CD4-positive, alpha-beta T cell (primary cell): ENCODE data around the gene HMG20B. TPM values are rescaled to one million over a fixed set of nuclear protein-coding genes. Genes with fewer than 3 reads are reported as not detected.

ENCODE experiments used
- ATAC-seq: fragments of 200-7000 bp; cut with Tn5 transposase; one replicate; pipeline ENCODE4 v1.10.0; 2022; ENCODE audit warnings: mild to moderate bottlenecking; ENCODE audit not compliant: poor library complexity
- CTCF ChIA-PET: fragments of 350-600 bp; sonication (Branson Sonifier 250); formaldehyde crosslinking; loops from one replicate; lab custom pipeline; 2021; ENCODE audit warnings: antibody characterized with exemption, inconsistent platforms; lab: Charles Lee
- POLR2A ChIA-PET: fragments of 350-600 bp; sonication (Branson Sonifier 250); formaldehyde crosslinking; loops from one replicate; lab custom pipeline; 2021; ENCODE audit warnings: antibody characterized with exemption, inconsistent platforms; lab: Charles Lee
- DNase-seq, 14 experiments: peaks; one replicate each; pipeline ENCODE4 v3.0.0-alpha.2; 2013 to 2020; ENCODE audit warnings: mixed read lengths in 2 of 14
- H3K27ac ChIP-seq, 2 donors: one replicate each; pipeline versions ENCODE4 v1.5.1 to v1.7.0; 2013; ENCODE audit warnings: low read length in 2 of 2, low read depth in 1 of 2, mild to moderate bottlenecking in 1 of 2
- H3K27me3 ChIP-seq, 2 experiments: 1 replicate in 1 of 2; 2 replicates in 1 of 2; pipeline versions ENCODE4 v1.6.1 to v1.7.0; 2013; ENCODE audit warnings: low read length in 2 of 2, control low read depth in 1 of 2, mild to moderate bottlenecking in 1 of 2, moderate library complexity in 1 of 2; ENCODE audit not compliant: insufficient read depth in 2 of 2, control insufficient read depth in 1 of 2
- H3K36me3 ChIP-seq: one replicate; pipeline ENCODE4 v1.6.1; 2013; ENCODE audit warnings: low read length, control low read depth; ENCODE audit not compliant: insufficient read depth
- H3K4me1 ChIP-seq: one replicate; pipeline ENCODE4 v1.6.1; 2013; ENCODE audit warnings: low read length, control low read depth; ENCODE audit not compliant: insufficient read depth
- H3K4me3 ChIP-seq: one replicate; pipeline ENCODE4 v1.5.1; 2013; ENCODE audit warnings: mild to moderate bottlenecking, low read length, moderate library complexity
- H3K9me3 ChIP-seq, 2 experiments: 1 replicate in 1 of 2; 2 replicates in 1 of 2; pipeline versions ENCODE4 v1.6.1 to v1.7.0; 2013; ENCODE audit warnings: low read length in 2 of 2, mild to moderate bottlenecking in 2 of 2, control low read depth in 1 of 2, moderate library complexity in 1 of 2; ENCODE audit not compliant: control insufficient read depth in 1 of 2, insufficient read depth in 1 of 2
- H3K27ac Mint-ChIP-seq: one replicate; pipeline ENCODE4 v1.8.0; 2020; ENCODE audit warnings: mixed read lengths
- H3K27me3 Mint-ChIP-seq: one replicate; pipeline ENCODE4 v1.8.0; 2021; ENCODE audit warnings: mixed read lengths
- H3K36me3 Mint-ChIP-seq: one replicate; pipeline ENCODE4 v1.8.0; 2021; ENCODE audit warnings: low read depth, mixed read lengths
- H3K4me1 Mint-ChIP-seq: one replicate; pipeline ENCODE4 v1.8.0; 2021; ENCODE audit warnings: low read depth, mixed read lengths
- H3K4me3 Mint-ChIP-seq: one replicate; pipeline ENCODE4 v1.8.0; 2020; ENCODE audit warnings: mild to moderate bottlenecking, mixed read lengths
- H3K9me3 Mint-ChIP-seq: one replicate; pipeline ENCODE4 v1.8.0; 2020; ENCODE audit warnings: mixed read lengths
- intact Hi-C, 2 experiments: fragments of 100-400 bp; cut with DNase I in 1 of 2; cut with micrococcal nuclease in 1 of 2; formaldehyde crosslinking; loops; one replicate each; pipeline versions ENCODE4 v1.15.1 to v1.9.0; 2023 to 2025; cut with DNase I, micrococcal nuclease
- total RNA-seq, 174 experiments: library from RNA in 2 of 174; stranded (reverse) in 2 of 174; gene quantifications; one replicate each; pipeline ENCODE4 v1.2.3 and lab custom pipeline; 2021 to 2026
- TF ChIP-seq, protein P1 (sequence below): fragments of 200-600 bp; IDR thresholded peaks from one replicate; pipeline ENCODE4 v1.8.0; 2022; ENCODE audit warnings: antibody characterized with exemption, mild to moderate bottlenecking

Gene HMG20B
- total RNA-seq, 2 experiments from 2014 or later, result 34.3 to 36.6 TPM

DNA sequence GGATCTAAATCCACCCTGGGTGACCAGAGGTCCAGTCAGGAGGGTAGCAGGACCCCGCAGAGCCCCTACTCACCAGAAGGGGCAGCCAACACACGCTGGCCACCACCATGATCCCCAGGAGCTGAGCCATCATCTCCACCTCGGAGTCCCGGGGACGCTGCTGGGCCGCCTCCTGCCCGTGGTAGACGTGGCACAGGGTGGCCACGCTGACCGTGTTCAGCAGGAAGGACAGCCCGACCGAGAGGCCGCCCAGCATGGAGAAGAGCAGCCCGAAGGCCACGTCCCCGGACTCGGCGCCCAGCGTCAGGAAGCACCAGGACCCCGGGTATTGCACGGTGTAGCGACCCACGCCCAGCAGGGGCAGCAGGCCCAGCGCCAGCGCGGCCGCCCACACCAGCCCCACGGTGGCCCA, 27.0 kb downstream of the HMG20B start:
- H3K9me3 ChIP-seq, result peaks cover 0 to 4% of the 10 kb centered on the region in 2 experiments
- peaks cover 0 to 3% of the 10 kb centered on the region in 2 experiments for H3K27me3 ChIP-seq
- no peaks in the 10 kb centered on the region for H3K9me3 Mint-ChIP-seq
- H3K4me1 Mint-ChIP-seq, result no peaks in the 10 kb centered on the region
- CTCF ChIA-PET, result no interaction called here
- ATAC-seq (no peak), DNase-seq (no peak)
- no peaks in the 10 kb centered on the region for H3K36me3 ChIP-seq
- intact Hi-C loops, result loop anchor here in 1 of 2 experiments (10.0 kb wide), 1 partner anchor 245 kb away; no protein-coding TSS in a partner anchor
- POLR2A ChIA-PET, result no interaction called here
- peaks cover 8% of the 10 kb centered on the region for H3K4me1 ChIP-seq
- H3K36me3 Mint-ChIP-seq, result no peaks in the 10 kb centered on the region
- H3K27ac Mint-ChIP-seq, result no peak overlapping the region
- TF ChIP-seq, protein P1, sequence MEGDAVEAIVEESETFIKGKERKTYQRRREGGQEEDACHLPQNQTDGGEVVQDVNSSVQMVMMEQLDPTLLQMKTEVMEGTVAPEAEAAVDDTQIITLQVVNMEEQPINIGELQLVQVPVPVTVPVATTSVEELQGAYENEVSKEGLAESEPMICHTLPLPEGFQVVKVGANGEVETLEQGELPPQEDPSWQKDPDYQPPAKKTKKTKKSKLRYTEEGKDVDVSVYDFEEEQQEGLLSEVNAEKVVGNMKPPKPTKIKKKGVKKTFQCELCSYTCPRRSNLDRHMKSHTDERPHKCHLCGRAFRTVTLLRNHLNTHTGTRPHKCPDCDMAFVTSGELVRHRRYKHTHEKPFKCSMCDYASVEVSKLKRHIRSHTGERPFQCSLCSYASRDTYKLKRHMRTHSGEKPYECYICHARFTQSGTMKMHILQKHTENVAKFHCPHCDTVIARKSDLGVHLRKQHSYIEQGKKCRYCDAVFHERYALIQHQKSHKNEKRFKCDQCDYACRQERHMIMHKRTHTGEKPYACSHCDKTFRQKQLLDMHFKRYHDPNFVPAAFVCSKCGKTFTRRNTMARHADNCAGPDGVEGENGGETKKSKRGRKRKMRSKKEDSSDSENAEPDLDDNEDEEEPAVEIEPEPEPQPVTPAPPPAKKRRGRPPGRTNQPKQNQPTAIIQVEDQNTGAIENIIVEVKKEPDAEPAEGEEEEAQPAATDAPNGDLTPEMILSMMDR, result no peak
- H3K27me3 Mint-ChIP-seq, result no peaks in the 10 kb centered on the region
- H3K4me3 ChIP-seq, result no peak overlapping the region
- no peak overlapping the region for H3K27ac ChIP-seq
- H3K4me3 Mint-ChIP-seq, result no peak overlapping the region

DNA sequence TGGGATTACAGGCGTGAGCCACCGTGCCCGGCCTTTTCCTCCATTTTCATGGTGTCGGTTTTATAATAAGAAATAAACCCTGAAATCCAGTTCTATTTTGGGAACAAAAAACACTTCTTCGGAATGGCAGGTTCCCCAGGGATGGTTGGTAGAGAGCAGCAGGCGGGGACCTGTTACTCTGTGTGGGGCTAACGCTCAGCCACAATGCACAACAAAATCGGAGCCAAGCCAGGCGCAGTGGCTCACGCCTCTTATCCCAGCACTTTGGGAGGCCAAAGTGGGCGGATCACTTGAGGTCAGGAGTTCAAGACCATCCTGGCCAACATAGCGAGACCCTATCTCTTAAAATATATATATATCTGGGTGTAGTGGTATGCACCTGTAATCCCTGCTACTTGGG, 28.3 kb downstream of the HMG20B start:
- H3K4me1 Mint-ChIP-seq, result no peaks in the 10 kb centered on the region
- Histone ChIP-seq H3K27me3 (peaks cover 0 to 3% of the 10 kb centered on the region in 2 experiments), H3K27ac (no peak overlapping the region), H3K4me1 (peaks cover 20% of the 10 kb centered on the region), H3K36me3 (no peaks in the 10 kb centered on the region), H3K9me3 (peaks cover 0 to 7% of the 10 kb centered on the region in 2 experiments), H3K4me3 (no peak overlapping the region)
- no peaks in the 10 kb centered on the region for H3K9me3 Mint-ChIP-seq
- no peaks in the 10 kb centered on the region for H3K36me3 Mint-ChIP-seq
- intact Hi-C loops, result no loop called here
- DNase-seq (no peak), ATAC-seq (no peak)
- no peak overlapping the region for H3K4me3 Mint-ChIP-seq
- H3K27ac Mint-ChIP-seq, result no peak overlapping the region
- H3K27me3 Mint-ChIP-seq, result no peaks in the 10 kb centered on the region
- POLR2A ChIA-PET, result no interaction called here
- CTCF ChIA-PET, result no interaction called here
- TF ChIP-seq, protein P1, result no peak

DNA sequence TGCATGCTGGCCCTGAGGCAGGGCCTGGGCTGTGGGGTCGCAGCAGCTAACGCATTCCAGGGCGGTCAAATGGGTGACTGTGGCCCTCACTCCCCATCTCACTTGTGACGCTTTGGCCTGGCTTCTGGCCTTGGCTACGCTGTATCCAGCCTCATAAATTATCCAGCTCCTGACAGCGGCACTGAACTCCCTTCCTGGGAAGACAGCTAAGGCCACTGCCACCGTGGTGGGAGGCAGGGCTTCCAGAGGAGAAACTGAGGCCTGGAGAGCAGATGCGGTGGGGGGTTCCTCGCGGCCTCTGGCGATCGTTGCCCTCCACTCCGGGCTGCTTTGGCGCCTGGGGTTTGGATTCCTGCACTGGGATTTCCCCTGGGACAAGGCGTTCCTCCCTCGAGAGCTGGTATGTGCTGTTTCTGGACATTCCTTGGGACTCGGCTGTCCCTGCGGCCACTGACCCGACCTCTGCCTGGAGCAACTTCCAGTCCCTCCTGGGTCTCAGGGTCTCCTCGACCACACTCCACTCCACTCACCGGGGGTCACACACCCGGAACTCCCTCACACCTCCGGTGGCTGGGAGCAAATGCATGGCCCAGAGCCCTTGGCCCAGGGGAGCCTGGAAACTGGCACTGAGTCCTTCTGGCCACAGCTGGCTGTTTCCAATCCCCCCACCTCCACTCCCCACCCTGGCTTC, 30.5 kb downstream of the HMG20B start:
- peaks cover 12% of the 10 kb centered on the region for H3K4me1 Mint-ChIP-seq

More for the DNA sequence above, 30.5 kb downstream of the HMG20B start:
- ATAC-seq (no peak), DNase-seq (no peak)
- Histone ChIP-seq H3K4me3 (no peak overlapping the region), H3K27ac (no peak overlapping the region), H3K27me3 (peaks cover 0 to 3% of the 10 kb centered on the region in 2 experiments), H3K9me3 (peaks cover 0 to 16% of the 10 kb centered on the region in 2 experiments), H3K36me3 (no peaks in the 10 kb centered on the region), H3K4me1 (peaks cover 37% of the 10 kb centered on the region)
- ChIA-PET CTCF (no interaction called here), POLR2A (no interaction called here)
- H3K27me3 Mint-ChIP-seq, result no peaks in the 10 kb centered on the region
- TF ChIP-seq, protein P1, result no peak
- no peak overlapping the region for H3K4me3 Mint-ChIP-seq
- intact Hi-C loops, result no loop called here
- no peaks in the 10 kb centered on the region for H3K9me3 Mint-ChIP-seq
- no peak overlapping the region for H3K27ac Mint-ChIP-seq
- H3K36me3 Mint-ChIP-seq, result no peaks in the 10 kb centered on the region
